NCI-H2107 treated with DMSO at 0.1 percent for 48 hours (cell line): ENCODE measurements around the gene FBN2.

Experiments used
- DNase-seq: peaks from one replicate; lab custom pipeline; 2025; ENCODE audit not compliant: unreplicated experiment; lab: John Stamatoyannopoulos, UW

FBN2 gene

GRCh38 chr5:128262911-128263310, 275.1 kb downstream of the FBN2 start:
- DNase-seq, result no peak

GRCh38 chr5:128259607-128260021, 278.4 kb downstream of the FBN2 start:
- no peak for DNase-seq

- DNase-seq, result no peak
Measured at GRCh38 chr5:128258372-128258771, 279.7 kb downstream of the FBN2 start.

GRCh38 chr5:128257076-128257475, 281.0 kb downstream of the FBN2 start:
- no peak for DNase-seq

GRCh38 chr5:128254789-128255188, 283.3 kb downstream of the FBN2 start:
- DNase-seq, result no peak

GRCh38 chr5:128253880-128254279, 284.2 kb downstream of the FBN2 start:
- no peak for DNase-seq

- no peak for DNase-seq
Measured at GRCh38 chr5:128253161-128253560, 284.9 kb downstream of the FBN2 start.

- DNase-seq, result no peak
Measured at GRCh38 chr5:128252756-128253155, 285.3 kb downstream of the FBN2 start.

- no peak for DNase-seq
Measured at GRCh38 chr5:128252196-128252595, 285.8 kb downstream of the FBN2 start.

GRCh38 chr5:128245974-128246373, 292.1 kb downstream of the FBN2 start:
- DNase-seq, result no peak

- no peak for DNase-seq
Measured at GRCh38 chr5:128243958-128244582, 294.0 kb downstream of the FBN2 start.

- no peak for DNase-seq
Measured at GRCh38 chr5:128241051-128241695, 296.9 kb downstream of the FBN2 start.

- no peak for DNase-seq
Measured at GRCh38 chr5:128237546-128237945, 300.5 kb downstream of the FBN2 start.

GRCh38 chr5:128237000-128237399, 301.0 kb downstream of the FBN2 start:
- DNase-seq, result no peak

GRCh38 chr5:128236334-128236733, 301.7 kb downstream of the FBN2 start:
- no peak for DNase-seq

GRCh38 chr5:128234928-128235641, 303.0 kb downstream of the FBN2 start:
- no peak for DNase-seq

- DNase-seq, result no peak
Measured at GRCh38 chr5:128228521-128228920, 309.5 kb downstream of the FBN2 start.

GRCh38 chr5:128228008-128228407, 310.0 kb downstream of the FBN2 start:
- DNase-seq, result no peak

GRCh38 chr5:128225245-128226030, 312.6 kb downstream of the FBN2 start:
- DNase-seq, result no peak

- DNase-seq, result no peak
Measured at GRCh38 chr5:128224336-128224735, 313.7 kb downstream of the FBN2 start.

- no peak for DNase-seq
Measured at GRCh38 chr5:128220841-128221240, 317.2 kb downstream of the FBN2 start.
